GM12878 (cell line): ENCODE data around the gene SYT1. TPM values are rescaled to one million over a fixed set of nuclear protein-coding genes. Genes with fewer than 3 reads are reported as not detected.

ENCODE experiments used
- ATAC-seq: fragments of 200-7000 bp; cut with Tn5 transposase; 3 replicates; pipeline ENCODE4 v1.9.1; 2020; ENCODE audit warnings: mild to moderate bottlenecking, moderate library complexity
- BruUV-seq: library from RNA; stranded (reverse); fragments of 400-500 nt; replicated peaks from 2 replicates; lab custom pipeline; 2021; lab: Mats Ljungman, UMichigan
- CTCF ChIA-PET: fragments of 300-600 bp; sonication (Branson Sonifier 250); formaldehyde crosslinking; extraction: SDS; loops from one replicate; lab custom pipeline; 2021; ENCODE audit warnings: inconsistent platforms; lab: Yijun Ruan, JAX
- POLR2A ChIA-PET: fragments of 350-600 bp; formaldehyde crosslinking; extraction: SDS; loops from one replicate; lab custom pipeline; 2021; ENCODE audit warnings: inconsistent platforms; lab: Charles Lee
- RAD21 ChIA-PET: fragments of 300-600 bp; sonication (Branson Sonifier 250); formaldehyde crosslinking; loops from one replicate; lab custom pipeline; 2023; ENCODE audit warnings: antibody characterized with exemption; ENCODE audit not compliant: unreplicated experiment; lab: Charles Lee
- SMC1A ChIA-PET: fragments of 300-600 bp; sonication (Branson Sonifier 250); formaldehyde crosslinking; loops from one replicate; lab custom pipeline; 2023; ENCODE audit not compliant: unreplicated experiment, uncharacterized antibody; lab: Charles Lee
- DNase-seq: peaks from one replicate; pipeline ENCODE4 v3.0.0-alpha.2; 2011; ENCODE audit warnings: low read depth, low spot score
- FAIRE-seq: peaks from 3 replicates; lab custom pipeline; 2011; peaks lifted over from hg19 to GRCh38; lab: Jason Lieb, UNC
- H2AFZ ChIP-seq: 2 replicates; pipeline ENCODE4 v1.6.0; 2011; ENCODE audit warnings: low read depth, low read length, control low read depth; ENCODE audit not compliant: control insufficient read depth
- H3K27ac ChIP-seq: 2 replicates; pipeline ENCODE4 v1.5.1; 2011; ENCODE audit warnings: control low read depth; ENCODE audit not compliant: control insufficient read depth, insufficient read depth
- H3K27me3 ChIP-seq, 2 experiments: replicated peaks in 1 of 2; 2 replicates each; pipeline versions ENCODE4 v1.6.0 to v1.6.1; 2011; ENCODE audit warnings: low read length in 1 of 2; ENCODE audit not compliant: control insufficient read depth in 2 of 2, insufficient read depth in 2 of 2
- H3K36me3 ChIP-seq, 2 experiments: 2 replicates each; pipeline ENCODE4 v1.5.1; 2011; ENCODE audit warnings: low read length in 1 of 2; ENCODE audit not compliant: control insufficient read depth in 2 of 2, insufficient read depth in 2 of 2
- H3K4me1 ChIP-seq: 2 replicates; pipeline ENCODE4 v1.6.1; 2011; ENCODE audit warnings: mild to moderate bottlenecking, low read length, moderate library complexity, mixed read lengths; ENCODE audit not compliant: control insufficient read depth, insufficient read depth
- H3K4me2 ChIP-seq: 2 replicates; pipeline ENCODE4 v1.6.0; 2011; ENCODE audit warnings: control low read depth; ENCODE audit not compliant: control insufficient read depth, insufficient read depth
- H3K4me3 ChIP-seq: fragments of 200-600 bp; sonication (generic); 2 replicates; pipeline ENCODE4 v1.5.1; 2016
- H3K79me2 ChIP-seq: 2 replicates; pipeline ENCODE4 v1.6.0; 2011; ENCODE audit warnings: low read length; ENCODE audit not compliant: control insufficient read depth, insufficient read depth
- H3K9ac ChIP-seq: 2 replicates; pipeline ENCODE4 v1.8.0; 2011; ENCODE audit warnings: low read length, control low read depth, mixed read lengths; ENCODE audit not compliant: control insufficient read depth, insufficient read depth
- H3K9me3 ChIP-seq: replicated peaks from 3 replicates; pipeline ENCODE4 v1.5.1; 2011; ENCODE audit warnings: mild to moderate bottlenecking, low read length; ENCODE audit not compliant: control insufficient read depth, insufficient read depth
- H4K20me1 ChIP-seq: 2 replicates; pipeline ENCODE4 v1.6.0; 2011; ENCODE audit not compliant: control insufficient read depth, insufficient read depth
- CBX3 ChIP-seq: fragments of 200-600 bp; sonication (generic); IDR thresholded peaks from 2 replicates; pipeline ENCODE4 v1.6.1; 2016; ENCODE audit warnings: low read depth, borderline replicate concordance
- CHD4 ChIP-seq: fragments of 200-600 bp; sonication (generic); IDR thresholded peaks from 2 replicates; pipeline ENCODE4 v1.6.1; 2016; ENCODE audit warnings: mild to moderate bottlenecking
- DPF2 ChIP-seq: fragments of 450-650 bp; IDR thresholded peaks from 2 replicates; pipeline ENCODE4 v1.6.1; 2017; ENCODE audit warnings: mild to moderate bottlenecking
- IKZF2 ChIP-seq, 2 experiments: fragments of 450-650 bp; IDR thresholded peaks; 2 replicates each; pipeline ENCODE4 v1.6.1; 2017; ENCODE audit warnings: mild to moderate bottlenecking in 2 of 2, moderate library complexity in 2 of 2
- MTA3 ChIP-seq: IDR thresholded peaks from 2 replicates; pipeline ENCODE4 v1.6.1; 2012; ENCODE audit warnings: low read length, inconsistent platforms, borderline replicate concordance
- MYC ChIP-seq: IDR thresholded peaks from 2 replicates; pipeline ENCODE4 v1.6.1; 2011; ENCODE audit warnings: mild to moderate bottlenecking, low read length, moderate library complexity, inconsistent platforms; ENCODE audit not compliant: insufficient read depth, insufficient replicate concordance, insufficient read length, severe bottlenecking
- PML ChIP-seq: IDR thresholded peaks from 2 replicates; pipeline ENCODE4 v1.6.1; 2012; ENCODE audit warnings: low read length, inconsistent platforms
- RFX5 ChIP-seq: IDR thresholded peaks from 2 replicates; pipeline ENCODE4 v1.6.1; 2011; ENCODE audit warnings: low read depth, low read length, improper control_type of control experiment
- SMC3 ChIP-seq: IDR thresholded peaks from 2 replicates; pipeline ENCODE4 v1.6.1; 2011; ENCODE audit warnings: low read length, improper control_type of control experiment, borderline replicate concordance
- SRF ChIP-seq, 2 experiments: IDR thresholded peaks; 2 replicates each; pipeline ENCODE4 v1.6.1; 2011; ENCODE audit warnings: low read depth in 2 of 2, low read length in 2 of 2, mild to moderate bottlenecking in 1 of 2, moderate library complexity in 1 of 2
- WGBS: methylation state at CpG from one replicate; pipeline ENCODE4 v1.1.6; 2016; ENCODE audit warnings: low lambda C conversion rate; ENCODE audit not compliant: insufficient replicate concordance, insufficient coverage; ENCODE audit errors: missing lambda C conversion rate; 5-methylcytosine and 5-hydroxymethylcytosine counted together
- in situ Hi-C: fragments of 300-500 bp; cut with MboI; formaldehyde crosslinking; loops from 9 replicates; pipeline ENCODE4 v1.14.3; 2018; ENCODE audit warnings: mixed read lengths
- intact Hi-C: fragments of 100-400 bp; cut with micrococcal nuclease; formaldehyde crosslinking; loops from one replicate; pipeline ENCODE4 v1.14.2; 2022; ENCODE audit not compliant: unreplicated experiment
- polyA plus RNA-seq, 11 experiments: library from polyadenylated mRNA; depleted of rRNA in 4 of 11; unstranded in 6 of 11; stranded (reverse) in 5 of 11; fragments of >200 nt; fragmentation: Nextera tagmentation in 4 of 11; fragmentation: Illumina TruSeq in 1 of 11; extraction: Ambion mirVana in 4 of 11; extraction: Trizol in 1 of 11; gene quantifications; 1 replicate in 1 of 11; 2 replicates in 10 of 11; pipeline versions ENCODE4 v1.2.1 to v1.2.3, GENCODE V29; 2011 to 2016; ENCODE audit warnings: inconsistent platforms in 2 of 11, missing spikeins in 2 of 11, low read depth in 1 of 11
- total RNA-seq, 4 experiments: library from RNA; depleted of rRNA in 3 of 4; stranded (reverse); fragments of >200 nt in 3 of 4; fragmentation: Illumina TruSeq in 1 of 4; extraction: Trizol in 1 of 4; gene quantifications; 2 replicates each; pipeline versions ENCODE4 v1.2.1 to v1.2.3, GENCODE V29; 2013 to 2021
- TF ChIP-seq, protein P1 (sequence below): fragments of 450-650 bp; IDR thresholded peaks from 2 replicates; pipeline ENCODE4 v1.6.1; 2017; ENCODE audit warnings: low read depth, mild to moderate bottlenecking, moderate library complexity
- TF ChIP-seq, protein P2 (sequence below): fragments of 450-650 bp; IDR thresholded peaks from 2 replicates; pipeline ENCODE4 v1.6.1; 2017; ENCODE audit warnings: mild to moderate bottlenecking, low read depth, inconsistent platforms; ENCODE audit not compliant: poor library complexity, severe bottlenecking
- TF ChIP-seq, protein P3 (sequence below): fragments of 150-350 bp; IDR thresholded peaks from 2 replicates; pipeline ENCODE4 v1.6.1; 2016; ENCODE audit warnings: low read depth, low read length

The SYT1 gene
- total and polyA plus RNA-seq, 10 of the 15 experiments (the other 5 are each of a cell fraction or from before 2014, with no cell fraction given) = 0.10 to 0.28 TPM; not detected in 8

DNA sequence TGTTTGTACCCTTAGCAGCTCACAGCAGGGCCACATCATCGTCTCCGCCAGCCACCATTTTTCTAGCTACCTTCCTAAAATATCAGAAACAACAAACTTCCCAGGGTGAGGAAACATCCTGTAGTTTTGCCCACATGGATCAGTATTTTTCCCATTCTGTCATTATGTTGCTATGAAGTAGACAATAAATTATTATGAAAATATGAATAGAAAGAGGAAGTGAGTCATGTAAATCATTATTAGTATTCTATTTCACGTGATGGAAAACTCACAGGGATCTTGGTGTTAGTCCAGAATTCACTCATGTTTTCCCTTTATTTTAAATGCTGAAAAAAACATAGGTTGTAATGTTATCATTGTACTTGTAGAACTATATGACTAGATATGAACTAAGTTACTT, 319.4 kb downstream of the SYT1 start (continued):
- TF ChIP-seq, protein P1, sequence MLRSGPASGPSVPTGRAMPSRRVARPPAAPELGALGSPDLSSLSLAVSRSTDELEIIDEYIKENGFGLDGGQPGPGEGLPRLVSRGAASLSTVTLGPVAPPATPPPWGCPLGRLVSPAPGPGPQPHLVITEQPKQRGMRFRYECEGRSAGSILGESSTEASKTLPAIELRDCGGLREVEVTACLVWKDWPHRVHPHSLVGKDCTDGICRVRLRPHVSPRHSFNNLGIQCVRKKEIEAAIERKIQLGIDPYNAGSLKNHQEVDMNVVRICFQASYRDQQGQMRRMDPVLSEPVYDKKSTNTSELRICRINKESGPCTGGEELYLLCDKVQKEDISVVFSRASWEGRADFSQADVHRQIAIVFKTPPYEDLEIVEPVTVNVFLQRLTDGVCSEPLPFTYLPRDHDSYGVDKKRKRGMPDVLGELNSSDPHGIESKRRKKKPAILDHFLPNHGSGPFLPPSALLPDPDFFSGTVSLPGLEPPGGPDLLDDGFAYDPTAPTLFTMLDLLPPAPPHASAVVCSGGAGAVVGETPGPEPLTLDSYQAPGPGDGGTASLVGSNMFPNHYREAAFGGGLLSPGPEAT = no peak

DNA sequence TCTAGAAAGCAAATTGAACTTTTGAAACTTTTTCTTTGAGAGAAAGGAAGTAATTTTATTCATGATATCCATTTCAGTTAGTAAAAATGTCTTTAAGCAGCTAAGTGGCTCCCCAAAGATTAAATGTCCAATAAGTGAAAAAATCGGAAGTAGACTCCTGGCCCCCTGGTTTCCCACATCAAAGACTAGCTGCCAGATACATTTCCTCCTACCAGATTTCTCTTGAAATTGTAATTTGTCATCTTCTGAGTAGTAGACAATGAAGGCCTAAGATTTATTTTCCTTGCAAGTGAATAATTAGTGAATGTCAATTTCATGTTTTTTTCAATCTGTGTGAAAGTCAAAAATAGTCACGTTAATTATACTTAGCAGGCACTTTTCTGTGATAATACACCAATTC, 321.9 kb downstream of the SYT1 start:
- H3K9ac ChIP-seq = no peak overlapping the region
- RAD21 ChIA-PET = no interaction called here
- no peaks in the 10 kb centered on the region for H4K20me1 ChIP-seq
- in situ Hi-C loops (no loop called here), intact Hi-C loops (no loop called here)
- CTCF ChIA-PET = no interaction called here
- FAIRE-seq (no peak), DNase-seq (no peak), ATAC-seq (no peak)
- SMC1A ChIA-PET = interaction anchor here (1.6 kb wide), 1 partner anchor 20 kb away, joined by 3 read pairs; no protein-coding TSS in a partner anchor
- TF ChIP-seq MTA3 (no peak), RFX5 (no peak), SRF (IDR thresholded peaks at IDR 0.05; ENCODE audit: low read depth in 2 of 2, low read length in 2 of 2) (no peak), PML (no peak), CHD4 (no peak), IKZF2 (IDR thresholded peaks at IDR 0.05) (no peak), DPF2 (no peak), SMC3 (no peak), CBX3 (no peak), MYC (no peak)
- TF ChIP-seq, protein P2, sequence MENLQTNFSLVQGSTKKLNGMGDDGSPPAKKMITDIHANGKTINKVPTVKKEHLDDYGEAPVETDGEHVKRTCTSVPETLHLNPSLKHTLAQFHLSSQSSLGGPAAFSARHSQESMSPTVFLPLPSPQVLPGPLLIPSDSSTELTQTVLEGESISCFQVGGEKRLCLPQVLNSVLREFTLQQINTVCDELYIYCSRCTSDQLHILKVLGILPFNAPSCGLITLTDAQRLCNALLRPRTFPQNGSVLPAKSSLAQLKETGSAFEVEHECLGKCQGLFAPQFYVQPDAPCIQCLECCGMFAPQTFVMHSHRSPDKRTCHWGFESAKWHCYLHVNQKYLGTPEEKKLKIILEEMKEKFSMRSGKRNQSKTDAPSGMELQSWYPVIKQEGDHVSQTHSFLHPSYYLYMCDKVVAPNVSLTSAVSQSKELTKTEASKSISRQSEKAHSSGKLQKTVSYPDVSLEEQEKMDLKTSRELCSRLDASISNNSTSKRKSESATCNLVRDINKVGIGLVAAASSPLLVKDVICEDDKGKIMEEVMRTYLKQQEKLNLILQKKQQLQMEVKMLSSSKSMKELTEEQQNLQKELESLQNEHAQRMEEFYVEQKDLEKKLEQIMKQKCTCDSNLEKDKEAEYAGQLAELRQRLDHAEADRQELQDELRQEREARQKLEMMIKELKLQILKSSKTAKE = no peak
- TF ChIP-seq, protein P3, sequence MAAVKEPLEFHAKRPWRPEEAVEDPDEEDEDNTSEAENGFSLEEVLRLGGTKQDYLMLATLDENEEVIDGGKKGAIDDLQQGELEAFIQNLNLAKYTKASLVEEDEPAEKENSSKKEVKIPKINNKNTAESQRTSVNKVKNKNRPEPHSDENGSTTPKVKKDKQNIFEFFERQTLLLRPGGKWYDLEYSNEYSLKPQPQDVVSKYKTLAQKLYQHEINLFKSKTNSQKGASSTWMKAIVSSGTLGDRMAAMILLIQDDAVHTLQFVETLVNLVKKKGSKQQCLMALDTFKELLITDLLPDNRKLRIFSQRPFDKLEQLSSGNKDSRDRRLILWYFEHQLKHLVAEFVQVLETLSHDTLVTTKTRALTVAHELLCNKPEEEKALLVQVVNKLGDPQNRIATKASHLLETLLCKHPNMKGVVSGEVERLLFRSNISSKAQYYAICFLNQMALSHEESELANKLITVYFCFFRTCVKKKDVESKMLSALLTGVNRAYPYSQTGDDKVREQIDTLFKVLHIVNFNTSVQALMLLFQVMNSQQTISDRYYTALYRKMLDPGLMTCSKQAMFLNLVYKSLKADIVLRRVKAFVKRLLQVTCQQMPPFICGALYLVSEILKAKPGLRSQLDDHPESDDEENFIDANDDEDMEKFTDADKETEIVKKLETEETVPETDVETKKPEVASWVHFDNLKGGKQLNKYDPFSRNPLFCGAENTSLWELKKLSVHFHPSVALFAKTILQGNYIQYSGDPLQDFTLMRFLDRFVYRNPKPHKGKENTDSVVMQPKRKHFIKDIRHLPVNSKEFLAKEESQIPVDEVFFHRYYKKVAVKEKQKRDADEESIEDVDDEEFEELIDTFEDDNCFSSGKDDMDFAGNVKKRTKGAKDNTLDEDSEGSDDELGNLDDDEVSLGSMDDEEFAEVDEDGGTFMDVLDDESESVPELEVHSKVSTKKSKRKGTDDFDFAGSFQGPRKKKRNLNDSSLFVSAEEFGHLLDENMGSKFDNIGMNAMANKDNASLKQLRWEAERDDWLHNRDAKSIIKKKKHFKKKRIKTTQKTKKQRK = no peak
- POLR2A ChIA-PET = no interaction called here
- BruUV-seq = no TSS peak
- H3K4me1 ChIP-seq = no peaks in the 10 kb centered on the region
- no peak overlapping the region for H2AFZ ChIP-seq
- H3K27ac ChIP-seq = no peak overlapping the region
- H3K9me3 ChIP-seq = no peaks in the 10 kb centered on the region
- H3K36me3 ChIP-seq = no peaks in the 10 kb centered on the region
- H3K27me3 ChIP-seq = no peaks in the 10 kb centered on the region
- no peak overlapping the region for H3K4me3 ChIP-seq
- H3K79me2 ChIP-seq = no peaks in the 10 kb centered on the region
- no peak overlapping the region for H3K4me2 ChIP-seq
- 12% methylated on average over 2 of the region's 2 CpGs for WGBS
